Stromal cell of bone marrow (primary cell): ENCODE results near the gene SCMH1.

Source experiments
- DNase-seq: peaks from one replicate; pipeline ENCODE4 v3.0.0-alpha.2; 2012; ENCODE audit warnings: low read depth

Gene SCMH1

GRCh38 chr1:40998668-40999067 lies 243.4 kb downstream of the SCMH1 start:
- DNase-seq = no peak

- no peak for DNase-seq
These were observed 245.0 kb downstream of the SCMH1 start for GRCh38 chr1:40997096-40997495.

- DNase-seq = no peak
These were observed 253.0 kb downstream of the SCMH1 start for GRCh38 chr1:40989066-40989465.

- DNase-seq = no peak
These were observed 253.8 kb downstream of the SCMH1 start for GRCh38 chr1:40988280-40988679.

- no peak for DNase-seq
These were observed 254.4 kb downstream of the SCMH1 start for GRCh38 chr1:40987439-40988276.

- no peak for DNase-seq
These were observed 255.2 kb downstream of the SCMH1 start for GRCh38 chr1:40986956-40987355.

- no peak for DNase-seq
These were observed 255.8 kb downstream of the SCMH1 start for GRCh38 chr1:40986328-40986783.

GRCh38 chr1:40985875-40986274 lies 256.2 kb downstream of the SCMH1 start:
- DNase-seq = no peak

GRCh38 chr1:40985161-40985560 lies 256.9 kb downstream of the SCMH1 start:
- DNase-seq = no peak

GRCh38 chr1:40984531-40984930 lies 257.6 kb downstream of the SCMH1 start:
- no peak for DNase-seq

- DNase-seq = no peak
These were observed 258.0 kb downstream of the SCMH1 start for GRCh38 chr1:40984066-40984465.

GRCh38 chr1:40983286-40983685 lies 258.8 kb downstream of the SCMH1 start:
- DNase-seq = no peak

- no peak for DNase-seq
These were observed 259.4 kb downstream of the SCMH1 start for GRCh38 chr1:40982721-40983120.

- no peak for DNase-seq
These were observed 260.2 kb downstream of the SCMH1 start for GRCh38 chr1:40981691-40982448.

GRCh38 chr1:40980453-40981121 lies 261.5 kb downstream of the SCMH1 start:
- no peak for DNase-seq

- no peak for DNase-seq
These were observed 262.0 kb downstream of the SCMH1 start for GRCh38 chr1:40980068-40980452.

GRCh38 chr1:40979241-40980067 lies 262.7 kb downstream of the SCMH1 start, which contains the start of gene CTPS1:
Gene CTPS1, plus strand, starts transcription at chr1:40979696. Its CDS starts 3,595 bp downstream, at chr1:40983291.
- DNase-seq = peak; percentile 83

- no peak for DNase-seq
These were observed 263.2 kb downstream of the SCMH1 start for GRCh38 chr1:40978886-40979240.

GRCh38 chr1:40977716-40978115 lies 264.4 kb downstream of the SCMH1 start:
- no peak for DNase-seq
